HepG2 (cell line): ENCODE results near the gene ZFAND6. TPM values are rescaled to one million over a fixed set of nuclear protein-coding genes. Genes with fewer than 3 reads are reported as not detected.
A peak's percentile ranks its signal among the peaks of the same experiment; 100 is the strongest.

Experiments used
- ARID4A ChIP-seq: sonication (generic); formaldehyde crosslinking; IDR thresholded peaks from 2 replicates; pipeline ENCODE4 v1.5.0; 2020; ENCODE audit warnings: mild to moderate bottlenecking, missing genetic modification reagents, borderline replicate concordance
- CENPX ChIP-seq: sonication (generic); formaldehyde crosslinking; IDR thresholded peaks from 2 replicates; pipeline ENCODE4 v1.9.0; 2021; ENCODE audit warnings: mild to moderate bottlenecking, missing genetic modification reagents, moderate library complexity
- ETV5 ChIP-seq: IDR thresholded peaks from 2 replicates; pipeline ENCODE4 v1.6.1; 2018; ENCODE audit warnings: missing biosample characterization, missing genetic modification reagents, inconsistent platforms, borderline replicate concordance
- HIC2 ChIP-seq: sonication (generic); formaldehyde crosslinking; IDR thresholded peaks from 2 replicates; pipeline ENCODE4 v1.9.0; 2022; ENCODE audit warnings: low read depth, missing genetic modification reagents
- NFE2L1 ChIP-seq: sonication (generic); formaldehyde crosslinking; IDR thresholded peaks from 2 replicates; pipeline ENCODE4 v1.4.0; 2020; ENCODE audit warnings: missing genetic modification reagents, mild to moderate bottlenecking, borderline replicate concordance
- PRDM10 ChIP-seq: sonication (generic); formaldehyde crosslinking; IDR thresholded peaks from 2 replicates; pipeline ENCODE4 v1.4.0; 2020; ENCODE audit warnings: low read depth, missing genetic modification reagents
- RNF219 ChIP-seq: sonication (generic); formaldehyde crosslinking; IDR thresholded peaks from 2 replicates; pipeline ENCODE4 v1.5.0; 2020; ENCODE audit warnings: mild to moderate bottlenecking, missing genetic modification reagents
- TAF1 ChIP-seq: sonication (generic); formaldehyde crosslinking; IDR thresholded peaks from 2 replicates; pipeline ENCODE4 v1.4.0; 2020; ENCODE audit warnings: missing genetic modification reagents
- ZFP91 ChIP-seq: sonication (generic); formaldehyde crosslinking; IDR thresholded peaks from 2 replicates; pipeline ENCODE4 v1.9.0; 2022; ENCODE audit warnings: missing genetic modification reagents, mild to moderate bottlenecking, borderline replicate concordance
- ZNF251 ChIP-seq: sonication (generic); formaldehyde crosslinking; IDR thresholded peaks from 2 replicates; pipeline ENCODE4 v1.9.0; 2021; ENCODE audit warnings: mild to moderate bottlenecking, missing genetic modification reagents
- ZNF776 ChIP-seq: sonication (generic); formaldehyde crosslinking; IDR thresholded peaks from 2 replicates; pipeline ENCODE4 v1.4.0; 2020; ENCODE audit warnings: mild to moderate bottlenecking, missing genetic modification reagents
- polyA plus RNA-seq, 8 experiments: library from polyadenylated mRNA; depleted of rRNA in 3 of 8; stranded (reverse) in 7 of 8; unstranded in 1 of 8; fragments of >200 nt; fragmentation: Illumina TruSeq in 4 of 8; extraction: Trizol in 4 of 8; gene quantifications; 2 replicates each; pipeline versions ENCODE4 v1.2.1 to v1.2.3, GENCODE V29; 2011 to 2016; ENCODE audit warnings: low read depth in 4 of 8, missing spikeins in 1 of 8, mixed read lengths in 1 of 8; ENCODE audit not compliant: insufficient read depth in 1 of 8
- total RNA-seq, 5 experiments: library from RNA; depleted of rRNA; stranded (reverse); fragments of >200 nt; fragmentation: Illumina TruSeq; extraction: Trizol; gene quantifications; 2 replicates each; pipeline ENCODE4 v1.2.3, GENCODE V29; 2016; ENCODE audit warnings: low read depth in 1 of 5

Gene ZFAND6
- total and polyA plus RNA-seq, 2 of the 13 experiments (the other 11 are each of a cell fraction or from before 2014, with no cell fraction given), result 84.2 to 115 TPM

- TF ChIP-seq PRDM10 (peak; percentile 37; the same call in 1 of the 2 replicates), ETV5 (CRISPR knock-in tag) (peak; percentile 60; the same call in 1 of the 2 replicates), ZFP91 (peak; percentile 80), RNF219 (CRISPR knock-in tag) (no peak), ZNF251 (CRISPR knock-in tag) (no peak), HIC2 (peak; percentile 45; the same call in 1 of the 2 replicates), TAF1 (peak; percentile 64; the same call in 1 of the 2 replicates), ARID4A (CRISPR knock-in tag) (peak; percentile 84), CENPX (CRISPR knock-in tag) (no peak), NFE2L1 (CRISPR knock-in tag) (no peak), ZNF776 (CRISPR knock-in tag) (peak; percentile 83)
These were observed 93.7 kb downstream of the ZFAND6 start, which contains the start of gene FAH (continued) for GRCh38 chr15:80152896-80153876.
